IMR-90 (cell line): ENCODE measurements around the gene ING3. TPM values are rescaled to one million over a fixed set of nuclear protein-coding genes. Genes with fewer than 3 reads are reported as not detected.

Experiments used
- ATAC-seq: fragments of 200-7000 bp; cut with Tn5 transposase; 2 replicates; pipeline ENCODE4 v1.9.1; 2020; ENCODE audit warnings: low read depth, mild to moderate bottlenecking, moderate library complexity
- BruUV-seq: library from RNA; stranded (reverse); fragments of 400-500 nt; replicated peaks from 2 replicates; lab custom pipeline; 2021; lab: Mats Ljungman, UMichigan
- CTCF ChIA-PET: fragments of 300-600 bp; formaldehyde crosslinking; extraction: SDS; loops from one replicate; lab custom pipeline; 2021; ENCODE audit warnings: antibody characterized with exemption; lab: Yijun Ruan, JAX
- POLR2A ChIA-PET: fragments of 300-600 bp; sonication (Branson Sonifier 250); formaldehyde crosslinking; loops from one replicate; lab custom pipeline; 2022; ENCODE audit warnings: antibody characterized with exemption; ENCODE audit not compliant: unreplicated experiment; lab: Charles Lee
- DNase-seq: peaks from one replicate; pipeline ENCODE4 v3.0.0; 2013
- H2AFZ ChIP-seq: replicated peaks from 2 replicates; pipeline ENCODE3; 2013; ENCODE audit warnings: low read length, mild to moderate bottlenecking; ENCODE audit not compliant: poor library complexity
- H2AK5ac ChIP-seq: 2 replicates; pipeline ENCODE4 v1.6.1; 2013; ENCODE audit warnings: low read depth, low read length, inconsistent platforms
- H2AK9ac ChIP-seq: replicated peaks from 2 replicates; pipeline ENCODE3; 2013; ENCODE audit warnings: mild to moderate bottlenecking, low read depth, low read length, moderate library complexity; ENCODE audit not compliant: poor library complexity
- H2BK120ac ChIP-seq: 2 replicates; pipeline ENCODE4 v1.6.1; 2013; ENCODE audit warnings: low read depth, low read length, inconsistent platforms
- H2BK15ac ChIP-seq: 3 replicates; pipeline ENCODE4 v1.6.1; 2013; ENCODE audit warnings: low read depth, low read length, inconsistent platforms
- H2BK20ac ChIP-seq: 2 replicates; pipeline ENCODE4 v1.6.1; 2013; ENCODE audit warnings: low read depth, mild to moderate bottlenecking, inconsistent platforms, low read length, moderate library complexity
- H2BK5ac ChIP-seq: 2 replicates; pipeline ENCODE4 v1.6.1; 2013; ENCODE audit warnings: mild to moderate bottlenecking, low read depth, low read length, inconsistent platforms; ENCODE audit not compliant: poor library complexity, severe bottlenecking
- H3K14ac ChIP-seq: replicated peaks from 2 replicates; pipeline ENCODE4 v1.6.1; 2013; ENCODE audit warnings: low read depth, low read length, inconsistent platforms
- H3K18ac ChIP-seq: 2 replicates; pipeline ENCODE4 v1.6.1; 2013; ENCODE audit warnings: low read depth, low read length, control low read depth
- H3K23ac ChIP-seq: 2 replicates; pipeline ENCODE4 v1.6.1; 2013; ENCODE audit warnings: low read depth, low read length, inconsistent platforms
- H3K27ac ChIP-seq: 2 replicates; pipeline ENCODE4 v1.5.1; 2013; ENCODE audit warnings: mild to moderate bottlenecking, control low read depth, low read length; ENCODE audit not compliant: insufficient read depth
- H3K27me3 ChIP-seq: 2 replicates; pipeline ENCODE4 v1.6.1; 2013; ENCODE audit warnings: low read length; ENCODE audit not compliant: control insufficient read depth, insufficient read depth
- H3K36me3 ChIP-seq: 2 replicates; pipeline ENCODE4 v1.6.1; 2013; ENCODE audit warnings: low read length, mixed read lengths; ENCODE audit not compliant: control insufficient read depth, insufficient read depth
- H3K4ac ChIP-seq: 2 replicates; pipeline ENCODE4 v1.6.1; 2013; ENCODE audit warnings: low read depth, low read length, inconsistent platforms
- H3K4me1 ChIP-seq: 2 replicates; pipeline ENCODE4 v1.6.1; 2013; ENCODE audit warnings: low read length, mixed read lengths; ENCODE audit not compliant: control insufficient read depth, insufficient read depth
- H3K4me2 ChIP-seq: 2 replicates; pipeline ENCODE4 v1.6.1; 2013; ENCODE audit warnings: low read depth, mild to moderate bottlenecking, control low read depth, low read length, moderate library complexity
- H3K4me3 ChIP-seq: 2 replicates; pipeline ENCODE4 v1.5.1; 2013; ENCODE audit warnings: low read depth, mild to moderate bottlenecking, control low read depth, low read length, moderate library complexity; ENCODE audit not compliant: insufficient read depth
- H3K56ac ChIP-seq: 2 replicates; pipeline ENCODE4 v1.6.1; 2013; ENCODE audit warnings: low read length, inconsistent platforms; ENCODE audit not compliant: insufficient read depth; ENCODE audit errors: extremely low read depth
- H3K79me1 ChIP-seq, 2 experiments: 2 replicates each; pipeline ENCODE4 v1.6.1; 2013; ENCODE audit warnings: low read length in 2 of 2, inconsistent platforms in 1 of 2, low read depth in 1 of 2
- H3K9ac ChIP-seq: 2 replicates; pipeline ENCODE4 v1.6.1; 2013; ENCODE audit warnings: low read depth, low read length, control low read depth
- H3K9me1 ChIP-seq: 2 replicates; pipeline ENCODE4 v1.6.1; 2013; ENCODE audit warnings: low read length, inconsistent platforms; ENCODE audit not compliant: insufficient read depth
- H3K9me3 ChIP-seq: 2 replicates; pipeline ENCODE4 v1.6.1; 2013; ENCODE audit warnings: low read length; ENCODE audit not compliant: control insufficient read depth, insufficient read depth
- H4K20me1 ChIP-seq: 2 replicates; pipeline ENCODE4 v1.6.1; 2013; ENCODE audit warnings: low read length, inconsistent platforms; ENCODE audit not compliant: insufficient read depth
- H4K5ac ChIP-seq: 2 replicates; pipeline ENCODE4 v1.6.1; 2013; ENCODE audit warnings: mild to moderate bottlenecking, low read depth, low read length, control low read depth
- H4K8ac ChIP-seq, 2 experiments: 2 replicates each; pipeline ENCODE4 v1.6.1; 2013; ENCODE audit warnings: low read depth in 2 of 2, low read length in 2 of 2, control low read depth in 1 of 2, inconsistent platforms in 1 of 2
- H4K91ac ChIP-seq: 2 replicates; pipeline ENCODE4 v1.6.1; 2013; ENCODE audit warnings: low read depth, low read length, inconsistent platforms; ENCODE audit not compliant: insufficient read depth
- CTCF ChIP-seq: conservative IDR thresholded peaks from 2 replicates; pipeline ENCODE4 v1.5.1; 2012; ENCODE audit warnings: mild to moderate bottlenecking, low read depth, low read length, improper control_type of control experiment
- NFE2L2 ChIP-seq: fragments of 150-350 bp; IDR thresholded peaks from 2 replicates; pipeline ENCODE4 v1.6.1; 2016; ENCODE audit warnings: low read depth, mild to moderate bottlenecking, low read length
- POLR2A ChIP-seq: IDR thresholded peaks from 2 replicates; pipeline ENCODE4 v1.6.1; 2012; ENCODE audit warnings: mild to moderate bottlenecking, low read depth, low read length
- USF2 ChIP-seq: fragments of 150-350 bp; IDR thresholded peaks from 2 replicates; pipeline ENCODE4 v1.6.1; 2017; ENCODE audit warnings: mild to moderate bottlenecking, antibody characterized with exemption, low read length, low read depth
- WGBS, 2 experiments: methylation state at CpG; one replicate each; pipeline versions ENCODE4 v1.1.5 to v1.1.7; 2013; ENCODE audit warnings: missing lambda C conversion rate in 2 of 2; ENCODE audit not compliant: insufficient read length in 1 of 2; ENCODE audit errors: extremely low coverage in 2 of 2; 5-methylcytosine and 5-hydroxymethylcytosine counted together
- dilution Hi-C: fragments of 300-500 bp; cut with HindIII; formaldehyde crosslinking; loops from one replicate; pipeline ENCODE4 v1.14.3; 2018; ENCODE audit warnings: low sequenced_read_pairs; ENCODE audit not compliant: unreplicated experiment
- in situ Hi-C: fragments of 300-500 bp; cut with MboI; formaldehyde crosslinking; loops from 3 replicates; pipeline ENCODE4 v1.14.3; 2019; ENCODE audit warnings: low sequenced_read_pairs, inconsistent platforms, mixed read lengths
- intact Hi-C: fragments of 100-400 bp; cut with micrococcal nuclease; formaldehyde crosslinking; loops from 2 replicates; pipeline ENCODE4 v1.10.0; 2022
- polyA plus RNA-seq, 3 experiments: library from polyadenylated mRNA; depleted of rRNA; stranded (reverse); fragments of >200 nt; gene quantifications; 2 replicates each; pipeline ENCODE4 v1.2.3, GENCODE V29; 2012; ENCODE audit warnings: low replicate concordance in 1 of 3
- total RNA-seq: library from RNA; depleted of rRNA; stranded (reverse); fragments of >200 nt; gene quantifications from 2 replicates; pipeline ENCODE4 v1.2.3, GENCODE V29; 2012

ING3 gene
- total and polyA plus RNA-seq, 2 of the 4 experiments (the other 2 are of a cell fraction), result 7.2 to 11.3 TPM

- TF ChIP-seq USF2, result no peak
Observed at GRCh38 chr7:120998520-120998919, 47.9 kb downstream of the ING3 start (continued).

- TF ChIP-seq NFE2L2 (no peak), CTCF (no peak), POLR2A (no peak), USF2 (no peak)
- Histone ChIP-seq H3K23ac (peak overlapping the region; percentile 61; the same call in 1 of the 2 replicates), H4K91ac (no peak overlapping the region; the same call in 1 of the 2 replicates), H3K14ac (peak overlapping the region; percentile 34; the same call in 1 of the 2 replicates), H4K5ac (peak overlapping the region; percentile 28; the same call in 1 of the 2 replicates), H2BK5ac (peak overlapping the region; percentile 35), H3K9ac (no peak overlapping the region; the same call in 1 of the 2 replicates), H4K20me1 (peaks cover 3% of the 10 kb centered on the region; the same call in 1 of the 2 replicates), H3K4me1 (peaks cover 16% of the 10 kb centered on the region), H4K8ac (peak overlapping the region in 1 of 2 experiments; percentile 2; a peak in 1 of 4 replicates), H3K4me2 (peak overlapping the region; percentile 71; the same call in 1 of the 2 replicates), H2BK120ac (peak overlapping the region; percentile 0; the same call in 1 of the 2 replicates), H2AFZ (no peak overlapping the region), H3K18ac (peak overlapping the region; percentile 35; the same call in 1 of the 2 replicates), H3K27ac (no peak overlapping the region; the same call in 1 of the 2 replicates), H3K79me1 (peaks cover 30 to 67% of the 10 kb centered on the region in 2 experiments), H3K4ac (peak overlapping the region; percentile 5; the same call in 1 of the 2 replicates), H3K56ac (no peak overlapping the region), H3K36me3 (no peaks in the 10 kb centered on the region; the same call in 1 of the 2 replicates), H3K27me3 (no peaks in the 10 kb centered on the region), H2AK9ac (no peak overlapping the region), H3K9me3 (no peaks in the 10 kb centered on the region), H3K9me1 (peaks cover 9% of the 10 kb centered on the region), H3K4me3 (no peak overlapping the region), H2BK15ac (0 out of 3 replicates have a peak overlapping the region, but pooled peaks have one; percentile 12), H2AK5ac (no peak overlapping the region), H2BK20ac (peak overlapping the region; percentile 6; the same call in 1 of the 2 replicates)
- intact Hi-C loops, result no loop called here
- dilution Hi-C loops, result loop anchor here (25.0 kb wide), 1 partner anchor 88 kb away; no protein-coding TSS in a partner anchor
- in situ Hi-C loops, result loop anchor here (25.0 kb wide), 1 partner anchor 338 kb away; the partner anchor contains the start of gene WNT16
- ChIA-PET POLR2A (interaction anchor here (0.9 kb wide), 1 partner anchor 25 kb away, joined by 3 read pairs; no protein-coding TSS in a partner anchor), CTCF (interaction anchor here (0.6 to 1.5 kb wide), 3 partner anchors 9 to 96 kb away, joined by 3 read pairs; no protein-coding TSS in a partner anchor)
- WGBS, 2 experiments, result no CpG with 5 or more reads among the region's 2 CpGs
- no TSS peak for BruUV-seq
- ATAC-seq, result no peak
- DNase-seq, result no peak
Observed at GRCh38 chr7:120998996-120999565, 48.5 kb downstream of the ING3 start.
